Neural cell (in vitro differentiated cells): ENCODE results near the gene MAGEB3. TPM values are rescaled to one million over a fixed set of nuclear protein-coding genes. Genes with fewer than 3 reads are reported as not detected.

Experiments used
- H2AFZ ChIP-seq: fragments of 200-600, 300-800 bp; sonication (generic), shearing (Covaris generic); 2 replicates; pipeline ENCODE4 v1.6.0; 2014; ENCODE audit warnings: low read depth, mild to moderate bottlenecking, antibody characterized with exemption, low read length, moderate library complexity
- H3F3A ChIP-seq: fragments of 200-600 bp; shearing (Covaris generic); 2 replicates; pipeline ENCODE4 v1.6.1; 2016; ENCODE audit warnings: mild to moderate bottlenecking, moderate library complexity, mixed read lengths, antibody characterized with exemption, low read length; ENCODE audit not compliant: insufficient read depth, poor library complexity, severe bottlenecking
- H3K27ac ChIP-seq: fragments of 200-600, 300-800 bp; sonication (generic), shearing (Covaris generic); 2 replicates; pipeline ENCODE4 v1.5.1; 2014; ENCODE audit warnings: mild to moderate bottlenecking, low read length, moderate library complexity
- H3K27me3 ChIP-seq: fragments of 300-800, 200-600 bp; sonication (generic), shearing (Covaris generic); 2 replicates; pipeline ENCODE4 v1.6.0; 2014; ENCODE audit warnings: mild to moderate bottlenecking, low read depth, low read length, moderate library complexity; ENCODE audit not compliant: insufficient read depth
- H3K36me3 ChIP-seq: fragments of 300-800, 200-600 bp; sonication (generic), shearing (Covaris generic); 2 replicates; pipeline ENCODE4 v1.5.1; 2014; ENCODE audit warnings: mild to moderate bottlenecking, antibody characterized with exemption, low read length, moderate library complexity; ENCODE audit not compliant: insufficient read depth
- H3K4me2 ChIP-seq: fragments of 300-800, 200-600 bp; sonication (generic), shearing (Covaris generic); 2 replicates; pipeline ENCODE4 v1.6.0; 2014; ENCODE audit warnings: mild to moderate bottlenecking, low read length
- H3K4me3 ChIP-seq: fragments of 300-800, 200-600 bp; sonication (generic), shearing (Covaris generic); 2 replicates; pipeline ENCODE4 v1.5.1; 2014; ENCODE audit warnings: mild to moderate bottlenecking, low read length, moderate library complexity
- H3K79me2 ChIP-seq: fragments of 200-600 bp; shearing (Covaris generic); replicated peaks from 2 replicates; pipeline ENCODE4 v1.6.0; 2014; ENCODE audit warnings: mild to moderate bottlenecking, low read length, moderate library complexity; ENCODE audit not compliant: insufficient read depth
- H3K9ac ChIP-seq: fragments of 300-800, 200-600 bp; sonication (generic), shearing (Covaris generic); 2 replicates; pipeline ENCODE4 v1.6.1; 2016; ENCODE audit warnings: mild to moderate bottlenecking, low read length, mixed read lengths
- H3K9me2 ChIP-seq: fragments of 200-600 bp; shearing (Covaris generic); 2 replicates; pipeline ENCODE4 v1.6.1; 2016; ENCODE audit warnings: mild to moderate bottlenecking, low read length, mixed read lengths; ENCODE audit not compliant: insufficient read depth
- H3K9me3 ChIP-seq: fragments of 200-600, 300-800 bp; sonication (generic), shearing (Covaris generic); 2 replicates; pipeline ENCODE4 v1.6.1; 2016; ENCODE audit warnings: mild to moderate bottlenecking, mixed run types, low read length, moderate library complexity, mixed read lengths
- H4K20me1 ChIP-seq: fragments of 200-600 bp; shearing (Covaris generic); 2 replicates; pipeline ENCODE4 v1.6.1; 2016; ENCODE audit warnings: mild to moderate bottlenecking, mixed run types; ENCODE audit not compliant: insufficient read depth
- CTCF ChIP-seq: fragments of 450-650 bp; IDR thresholded peaks from 2 replicates; pipeline ENCODE4 v1.5.1; 2014; ENCODE audit warnings: antibody characterized with exemption, mild to moderate bottlenecking, moderate library complexity; ENCODE audit not compliant: poor library complexity, severe bottlenecking
- EP300 ChIP-seq: fragments of 450-650 bp; conservative IDR thresholded peaks from 2 replicates; pipeline ENCODE4 v1.6.1; 2014; ENCODE audit warnings: antibody characterized with exemption, mild to moderate bottlenecking, moderate library complexity; ENCODE audit not compliant: poor library complexity, severe bottlenecking
- EZH2 ChIP-seq: fragments of 200-600, 300-800 bp; shearing (Covaris generic), sonication (generic); IDR thresholded peaks from 2 replicates; pipeline ENCODE4 v1.6.1; 2014; ENCODE audit warnings: antibody characterized with exemption, low read length, borderline replicate concordance, mild to moderate bottlenecking; ENCODE audit not compliant: insufficient read depth, poor library complexity, severe bottlenecking
- MXI1 ChIP-seq: fragments of 450-650 bp; conservative IDR thresholded peaks from 2 replicates; pipeline ENCODE4 v1.6.1; 2014; ENCODE audit warnings: antibody characterized with exemption, mild to moderate bottlenecking; ENCODE audit not compliant: poor library complexity, severe bottlenecking
- RAD21 ChIP-seq: fragments of 450-650 bp; conservative IDR thresholded peaks from 2 replicates; pipeline ENCODE4 v1.6.1; 2014; ENCODE audit warnings: antibody characterized with exemption, mild to moderate bottlenecking, moderate library complexity
- SMC3 ChIP-seq: fragments of 450-650 bp; conservative IDR thresholded peaks from 2 replicates; pipeline ENCODE4 v1.6.1; 2014; ENCODE audit warnings: antibody characterized with exemption, mild to moderate bottlenecking, moderate library complexity; ENCODE audit not compliant: poor library complexity
- polyA plus RNA-seq: library from polyadenylated mRNA; depleted of rRNA; stranded (reverse); fragments of >200 nt; gene quantifications from 2 replicates; pipeline ENCODE4 v1.2.3, GENCODE V29; 2014

MAGEB3 gene
- polyA plus RNA-seq, 1 donor from 2014 or later: not detected

- Histone ChIP-seq H2AFZ (no peak overlapping the region), H3K27me3 (no peaks in the 10 kb centered on the region), H3K4me3 (no peak overlapping the region), H3F3A (no peaks in the 10 kb centered on the region), H4K20me1 (no peaks in the 10 kb centered on the region), H3K36me3 (no peaks in the 10 kb centered on the region), H3K79me2 (no peaks in the 10 kb centered on the region), H3K9ac (no peak overlapping the region), H3K27ac (no peak overlapping the region), H3K4me2 (no peak overlapping the region), H3K9me2 (no peaks in the 10 kb centered on the region), H3K9me3 (no peaks in the 10 kb centered on the region)
- TF ChIP-seq MXI1: no peak
- TF ChIP-seq EZH2: no peak
- no peak for TF ChIP-seq RAD21
- no peak for TF ChIP-seq EP300
- TF ChIP-seq CTCF: no peak
- no peak for TF ChIP-seq SMC3
Measured at GRCh38 chrX:30283456-30284200, 53.2 kb downstream of the MAGEB3 start.

Other genes starting within 250 kb of the MAGEB3 start
- gene MAGEB2, start 15.1 kb upstream of the MAGEB3 start, polyA plus RNA-seq: not detected in 2 replicates
- gene MAGEB4, start 11.3 kb downstream of the MAGEB3 start, polyA plus RNA-seq: not detected in 2 replicates
- not detected in 2 replicates for gene MAGEB1, start 16.5 kb downstream of the MAGEB3 start, polyA plus RNA-seq
- not detected in 2 replicates for gene NR0B1, start 78.7 kb downstream of the MAGEB3 start, polyA plus RNA-seq